SH-SY5Y (cell line): Measurements from ENCODE around the gene ANKRD37.

Experiments used
- GATA2 ChIP-seq: IDR thresholded peaks from 2 replicates; pipeline ENCODE4 v1.6.1; 2011; ENCODE audit warnings: mild to moderate bottlenecking, low read depth, low read length
- GATA3 ChIP-seq: IDR thresholded peaks from 2 replicates; pipeline ENCODE4 v1.6.1; 2011; ENCODE audit warnings: low read depth, mild to moderate bottlenecking, low read length, moderate library complexity

The ANKRD37 gene

GRCh38 chr4:185370268-185370949 is 26.2 kb upstream of the ANKRD37 start:
- TF ChIP-seq GATA2: no peak
- TF ChIP-seq GATA3: no peak

- no peak for TF ChIP-seq GATA3
- TF ChIP-seq GATA2: no peak
Measured at GRCh38 chr4:185371702-185372101, 24.9 kb upstream of the ANKRD37 start.

GRCh38 chr4:185374027-185374426 is 22.6 kb upstream of the ANKRD37 start:
- TF ChIP-seq GATA2: no peak
- no peak for TF ChIP-seq GATA3

- TF ChIP-seq GATA2 (no peak), GATA3 (no peak)
Measured at GRCh38 chr4:185374573-185374972, 22.1 kb upstream of the ANKRD37 start.

GRCh38 chr4:185378264-185378663 is 18.4 kb upstream of the ANKRD37 start:
- TF ChIP-seq GATA3: no peak
- no peak for TF ChIP-seq GATA2

GRCh38 chr4:185379326-185380295 is 17.0 kb upstream of the ANKRD37 start:
- no peak for TF ChIP-seq GATA3
- TF ChIP-seq GATA2: no peak

GRCh38 chr4:185380320-185380719 is 16.3 kb upstream of the ANKRD37 start:
- no peak for TF ChIP-seq GATA2
- no peak for TF ChIP-seq GATA3

GRCh38 chr4:185381288-185382196 is 15.1 kb upstream of the ANKRD37 start:
- no peak for TF ChIP-seq GATA2
- TF ChIP-seq GATA3: no peak

GRCh38 chr4:185382754-185383153 is 13.9 kb upstream of the ANKRD37 start:
- TF ChIP-seq GATA2 (no peak), GATA3 (no peak)

- TF ChIP-seq GATA3: no peak
- no peak for TF ChIP-seq GATA2
Measured at GRCh38 chr4:185383451-185383850, 13.2 kb upstream of the ANKRD37 start.

GRCh38 chr4:185384061-185384460 is 12.6 kb upstream of the ANKRD37 start:
- TF ChIP-seq GATA2 (no peak), GATA3 (no peak)

- TF ChIP-seq GATA2 (no peak), GATA3 (no peak)
Measured at GRCh38 chr4:185384930-185385331, 11.7 kb upstream of the ANKRD37 start.

GRCh38 chr4:185387957-185388356 is 8.7 kb upstream of the ANKRD37 start:
- no peak for TF ChIP-seq GATA2

GRCh38 chr4:185390941-185391340 is 5.7 kb upstream of the ANKRD37 start:
- no peak for TF ChIP-seq GATA2
- TF ChIP-seq GATA3: no peak
